Measurements from ENCODE around the gene SDCCAG8.

The SDCCAG8 gene

GRCh38 chr1:243489681-243490546 is 234.1 kb downstream of the SDCCAG8 start:
- no peak for DNase-seq

- DNase-seq = no peak
Measured at GRCh38 chr1:243490748-243491686, 235.2 kb downstream of the SDCCAG8 start.

GRCh38 chr1:243493156-243494129 is 237.6 kb downstream of the SDCCAG8 start:
- DNase-seq = no peak

GRCh38 chr1:243494741-243495431 is 239.0 kb downstream of the SDCCAG8 start:
- DNase-seq = no peak

GRCh38 chr1:243495442-243496186 is 239.8 kb downstream of the SDCCAG8 start:
- peak; percentile 50 for DNase-seq

- DNase-seq = no peak
Measured at GRCh38 chr1:243496187-243496646, 240.4 kb downstream of the SDCCAG8 start.

GRCh38 chr1:243496806-243497205 is 241.0 kb downstream of the SDCCAG8 start:
- no peak for DNase-seq

GRCh38 chr1:243497939-243498681 is 242.3 kb downstream of the SDCCAG8 start:
- no peak for DNase-seq

- no peak for DNase-seq
Measured at GRCh38 chr1:243499248-243499647, 243.4 kb downstream of the SDCCAG8 start.

- no peak for DNase-seq
Measured at GRCh38 chr1:243499711-243500110, 243.9 kb downstream of the SDCCAG8 start.

GRCh38 chr1:243500512-243500911 is 244.7 kb downstream of the SDCCAG8 start:
- no peak for DNase-seq

- DNase-seq = no peak
Measured at GRCh38 chr1:243501002-243501401, 245.2 kb downstream of the SDCCAG8 start.

- DNase-seq = no peak
Measured at GRCh38 chr1:243503155-243503554, 247.3 kb downstream of the SDCCAG8 start.

- no peak for DNase-seq
Measured at GRCh38 chr1:243505986-243506689, 250.3 kb downstream of the SDCCAG8 start.

GRCh38 chr1:243507001-243507671 is 251.3 kb downstream of the SDCCAG8 start:
- DNase-seq = no peak

GRCh38 chr1:243507672-243508302 is 251.9 kb downstream of the SDCCAG8 start:
- DNase-seq = no peak

- no peak for DNase-seq
Measured at GRCh38 chr1:243508303-243508713, 252.5 kb downstream of the SDCCAG8 start.

- no peak for DNase-seq
Measured at GRCh38 chr1:243508943-243509342, 253.1 kb downstream of the SDCCAG8 start.

Measured in hematopoietic multipotent progenitor cell treated with erythropoietin and hydrocortisone succinate and interleukin-3 and kit ligand, for 8 days (in vitro differentiated cells).